GM21360 (cell line): ENCODE measurements around the gene POU2F1.
A peak's percentile ranks its signal among the peaks of the same experiment; 100 is the strongest.
"Not testable (repeated sequence)": the region's sequence is repeated elsewhere in the genome, so short reads cannot be mapped to it uniquely, and the experiment has no call there.

Experiments used
- ATAC-seq: cut with Tn5 transposase; IDR thresholded peaks from one replicate; pipeline ENCODE4 v1.9.1; 2021; ENCODE audit warnings: mild to moderate bottlenecking, moderate library complexity; ENCODE audit not compliant: unreplicated experiment

POU2F1 gene

GRCh38 chr1:167305706-167306277 is 85.1 kb downstream of the POU2F1 start:
- ATAC-seq, result no peak

- ATAC-seq, result no peak
Observed at GRCh38 chr1:167310732-167311131, 90.0 kb downstream of the POU2F1 start.

GRCh38 chr1:167312871-167313270 is 92.2 kb downstream of the POU2F1 start:
- ATAC-seq, result no peak

GRCh38 chr1:167314671-167315070 is 94.0 kb downstream of the POU2F1 start:
- no peak for ATAC-seq

- ATAC-seq, result no peak
Observed at GRCh38 chr1:167317463-167317862, 96.8 kb downstream of the POU2F1 start.

GRCh38 chr1:167319206-167319605 is 98.5 kb downstream of the POU2F1 start:
- not testable (repeated sequence) for ATAC-seq

GRCh38 chr1:167322483-167322882 is 101.8 kb downstream of the POU2F1 start:
- no peak for ATAC-seq

GRCh38 chr1:167325151-167325550 is 104.5 kb downstream of the POU2F1 start:
- ATAC-seq, result no peak

GRCh38 chr1:167328306-167328815 is 107.7 kb downstream of the POU2F1 start:
- peak; percentile 10 for ATAC-seq

- ATAC-seq, result peak; percentile 65
Observed at GRCh38 chr1:167328816-167329483, 108.3 kb downstream of the POU2F1 start.

GRCh38 chr1:167330601-167331293 is 110.1 kb downstream of the POU2F1 start:
- no peak for ATAC-seq

- ATAC-seq, result no peak
Observed at GRCh38 chr1:167331650-167332049, 111.0 kb downstream of the POU2F1 start.

GRCh38 chr1:167332503-167332902 is 111.8 kb downstream of the POU2F1 start:
- no peak for ATAC-seq

GRCh38 chr1:167333124-167333523 is 112.4 kb downstream of the POU2F1 start:
- no peak for ATAC-seq

GRCh38 chr1:167333703-167334102 is 113.0 kb downstream of the POU2F1 start:
- ATAC-seq, result no peak

GRCh38 chr1:167339405-167339804 is 118.7 kb downstream of the POU2F1 start:
- no peak for ATAC-seq

GRCh38 chr1:167342846-167343245 is 122.2 kb downstream of the POU2F1 start:
- peak; percentile 72 for ATAC-seq

- ATAC-seq, result no peak
Observed at GRCh38 chr1:167344112-167344511, 123.4 kb downstream of the POU2F1 start.

GRCh38 chr1:167344615-167345385 is 124.1 kb downstream of the POU2F1 start:
- ATAC-seq, result no peak

- ATAC-seq, result no peak
Observed at GRCh38 chr1:167345386-167345733, 124.7 kb downstream of the POU2F1 start.

GRCh38 chr1:167357305-167357704 is 136.6 kb downstream of the POU2F1 start:
- no peak for ATAC-seq
